HG02943 (cell line): ENCODE measurements around the gene HDAC4.

Source experiments
- ATAC-seq: cut with Tn5 transposase; IDR thresholded peaks from one replicate; pipeline ENCODE4 v1.9.1; 2021; ENCODE audit warnings: mild to moderate bottlenecking, low read depth, moderate library complexity; ENCODE audit not compliant: unreplicated experiment

Gene HDAC4

DNA sequence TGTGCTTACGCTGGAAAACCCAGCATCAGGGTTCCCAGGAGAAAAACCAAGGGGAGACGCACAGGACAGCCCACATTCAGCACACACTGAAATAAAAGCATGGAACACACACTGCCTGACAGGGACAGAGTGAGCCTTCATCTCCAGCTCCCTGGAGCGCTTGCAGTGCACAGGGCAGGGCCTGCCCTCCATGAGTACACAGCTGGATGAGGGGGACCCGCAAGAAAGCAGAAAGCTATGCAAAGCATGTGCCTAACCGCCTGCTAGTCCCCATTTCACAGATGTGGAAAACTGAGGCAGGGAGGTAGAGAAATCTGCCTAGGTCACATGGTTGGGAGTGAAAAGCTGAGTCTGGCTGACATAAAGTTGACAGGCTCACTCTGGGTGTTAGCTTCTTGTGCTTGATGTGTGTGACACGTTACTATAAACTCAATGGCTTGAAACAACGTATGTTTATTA lies 187.1 kb downstream of the HDAC4 start:
- ATAC-seq = no peak

DNA sequence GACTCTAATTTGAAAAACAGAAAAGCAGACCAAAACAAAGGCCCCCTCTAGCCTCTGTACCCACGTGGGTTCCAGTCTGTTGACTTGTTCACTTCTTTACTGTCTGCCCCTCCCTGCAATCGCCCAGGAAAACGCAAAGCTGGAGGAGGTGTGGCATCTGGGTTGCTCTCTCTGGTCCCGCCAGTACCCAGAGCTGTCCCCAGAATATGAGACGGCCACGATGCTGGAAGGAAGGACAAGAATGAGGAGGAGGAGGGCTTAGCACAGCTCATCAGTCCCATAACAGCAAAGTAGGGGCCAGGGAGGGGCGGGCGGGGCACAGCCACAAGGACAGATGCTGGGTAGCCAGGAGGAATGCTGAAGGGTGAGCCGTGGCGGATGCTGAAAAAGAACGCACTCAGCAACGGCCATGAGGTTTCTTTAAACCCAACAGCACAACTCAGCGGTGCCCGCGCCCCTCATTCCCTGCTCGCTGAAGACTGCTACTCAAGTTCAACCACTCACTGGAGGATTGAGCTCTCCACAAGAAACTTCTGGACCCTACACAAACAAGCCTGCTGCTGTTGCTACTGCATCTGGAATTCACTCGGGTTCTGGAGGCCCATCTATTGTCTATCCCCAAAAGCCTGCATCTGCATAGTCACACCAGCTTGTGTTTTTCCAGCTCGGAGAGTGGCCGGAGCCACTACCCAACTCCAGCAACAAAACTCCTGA lies 187.7 kb downstream of the HDAC4 start:
- ATAC-seq = no peak

DNA sequence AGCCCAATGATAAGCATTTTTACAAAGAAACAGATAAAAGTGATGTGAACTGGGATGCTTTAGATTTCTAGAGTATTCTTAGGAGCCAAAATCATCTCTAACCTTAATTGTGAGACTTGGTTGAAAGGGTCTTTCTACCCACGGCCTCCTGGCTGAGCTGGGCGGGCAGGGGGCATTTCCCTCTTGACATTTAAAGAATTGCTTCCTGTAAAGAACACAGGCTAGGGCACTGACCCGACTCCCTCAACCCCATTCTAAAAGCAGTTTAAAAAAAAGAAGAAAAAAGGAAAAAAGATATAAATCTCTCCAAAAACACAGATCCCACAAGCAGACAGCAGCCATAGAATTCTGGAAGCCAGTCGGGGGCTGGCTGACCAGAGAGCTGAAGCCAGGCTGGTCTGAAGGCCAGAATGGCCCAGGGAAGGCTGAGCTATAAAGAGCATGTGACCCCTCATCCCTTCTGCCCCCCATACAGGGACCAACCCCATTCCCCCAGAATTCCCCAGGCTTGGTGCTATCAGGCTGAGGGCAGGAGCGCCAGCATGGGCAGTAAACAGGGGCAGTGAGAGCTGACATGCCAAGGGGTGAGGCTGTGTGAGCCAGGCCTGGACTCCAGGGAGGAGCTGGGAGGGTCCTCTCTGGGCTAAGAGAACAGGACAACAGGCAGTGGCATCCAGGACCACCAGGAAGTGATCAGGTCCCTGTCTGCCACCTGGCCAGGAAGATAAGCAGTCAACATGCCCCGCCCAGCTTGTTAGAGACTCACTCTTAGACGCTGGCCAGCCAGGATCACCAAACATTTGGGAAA lies 188.5 kb downstream of the HDAC4 start:
- ATAC-seq = no peak

DNA sequence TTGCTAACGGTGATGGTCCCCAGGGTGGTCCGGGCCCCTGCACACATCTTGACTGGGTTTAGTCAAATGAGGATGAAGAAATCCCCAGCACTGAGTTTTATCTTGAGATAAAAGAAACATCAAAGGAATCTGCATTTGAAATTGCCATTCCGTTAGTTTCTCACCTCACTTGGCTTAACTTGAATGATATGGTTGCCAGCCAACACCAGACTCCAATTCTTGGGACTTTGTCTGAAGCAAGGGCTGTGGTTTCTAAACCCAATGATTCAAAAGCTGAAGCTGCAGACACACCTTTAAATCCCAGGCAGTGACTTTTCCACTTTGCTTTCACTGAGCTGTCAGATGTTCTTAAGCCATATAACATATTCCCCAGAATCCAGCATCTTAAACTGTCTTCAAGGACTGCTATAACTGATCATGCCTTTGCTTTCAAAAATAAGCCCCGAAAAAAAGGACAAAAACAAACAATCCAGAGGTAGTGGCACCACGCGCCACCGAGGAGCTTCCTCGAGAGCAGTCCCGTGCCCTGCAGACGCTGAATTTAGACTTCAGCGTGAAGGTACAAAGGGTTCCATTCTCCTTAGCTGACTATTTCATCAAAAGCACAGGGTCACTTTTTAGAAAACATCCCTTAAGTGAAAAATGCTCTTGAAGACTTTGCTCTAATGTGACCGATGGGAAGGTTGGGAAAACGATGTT lies 189.3 kb downstream of the HDAC4 start:
- no peak for ATAC-seq

DNA sequence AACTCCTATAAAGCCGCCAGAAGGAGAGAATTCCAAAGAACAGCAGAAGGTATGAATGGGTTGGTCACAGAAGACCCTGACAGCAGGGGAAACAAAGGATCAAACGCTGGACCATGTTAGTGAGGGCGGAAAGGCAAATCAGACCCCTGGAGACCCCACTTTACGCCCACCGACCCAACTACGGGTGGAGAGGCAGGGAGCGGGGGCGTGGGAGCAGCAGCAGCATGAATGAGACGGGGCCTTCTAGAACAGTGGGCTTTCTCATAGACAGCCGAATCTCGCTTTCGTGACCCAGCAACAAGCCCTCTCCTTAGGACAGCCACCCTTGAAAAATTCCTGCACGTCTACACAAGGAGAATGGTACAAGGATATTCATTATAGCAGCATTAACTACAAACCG lies 191.0 kb downstream of the HDAC4 start:
- no peak for ATAC-seq

DNA sequence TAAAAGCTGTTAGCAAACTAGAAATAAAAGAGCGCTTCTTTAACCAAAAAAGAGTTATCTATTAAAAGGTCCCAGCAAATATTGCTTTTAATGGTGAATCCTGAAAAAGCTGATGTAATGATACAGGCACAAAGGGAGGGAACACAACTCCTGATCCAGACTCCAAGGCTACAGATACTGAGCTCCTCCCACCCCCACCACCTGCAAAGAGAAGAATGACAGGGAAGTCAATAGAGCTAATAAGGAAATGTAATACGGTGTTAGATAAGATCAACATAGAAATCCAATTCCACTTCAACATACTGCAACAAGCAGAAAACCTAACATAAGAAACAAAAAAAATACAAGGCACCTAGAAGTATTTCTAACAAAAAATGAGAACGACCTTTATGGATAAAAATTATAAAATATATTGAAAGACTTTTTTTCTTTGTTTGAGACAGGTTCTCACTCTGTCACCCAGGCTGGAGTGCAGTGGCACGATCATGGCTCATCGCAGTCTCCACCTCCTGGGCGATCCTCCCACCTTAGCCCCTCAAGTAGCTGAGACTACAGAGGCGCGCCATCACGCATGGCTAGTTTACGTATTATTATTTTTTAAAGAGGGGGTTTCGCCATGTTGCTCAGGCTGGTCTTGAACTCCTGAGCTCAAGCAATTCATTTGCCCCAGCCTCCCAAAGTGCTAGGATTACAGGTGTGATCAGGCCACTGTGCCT lies 192.2 kb downstream of the HDAC4 start:
- no peak for ATAC-seq

DNA sequence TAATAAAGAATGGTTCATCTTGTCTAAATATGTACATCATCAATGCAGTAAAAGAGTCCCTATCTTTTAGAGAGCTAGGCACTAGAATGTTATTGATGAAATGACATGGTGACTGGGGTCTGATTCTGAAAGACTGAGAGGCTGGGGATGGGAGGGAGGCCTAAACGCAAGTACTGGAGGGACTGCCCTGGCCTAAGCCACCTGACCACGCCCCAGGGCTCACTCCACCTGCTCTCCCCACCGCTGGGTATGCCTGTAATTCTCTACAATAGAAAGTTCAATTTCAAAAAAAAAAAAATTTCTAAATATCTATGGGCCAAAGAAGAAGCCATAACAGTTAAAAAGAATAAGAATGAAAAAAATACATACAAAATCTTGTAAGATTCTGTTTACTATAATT lies 194.0 kb downstream of the HDAC4 start:
- no peak for ATAC-seq

DNA sequence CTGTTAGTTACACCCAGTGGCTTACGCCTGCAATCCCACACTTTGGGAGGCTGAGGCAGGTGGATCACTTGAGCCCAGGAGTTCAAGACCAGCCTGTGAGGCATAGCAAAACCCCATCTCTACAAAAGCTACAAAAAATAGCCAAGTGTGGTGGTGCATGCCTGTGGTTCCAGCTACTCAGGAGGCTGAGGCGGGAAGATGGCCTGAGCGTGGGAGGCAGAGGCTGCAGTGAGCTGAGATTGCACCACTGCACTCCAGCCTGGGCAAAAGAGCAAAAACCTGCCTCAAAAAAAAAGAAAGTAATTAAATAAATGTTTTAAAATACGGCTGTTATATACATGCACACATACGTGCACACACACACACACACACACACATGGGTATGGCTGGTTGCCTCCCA lies 194.8 kb downstream of the HDAC4 start:
- no peak for ATAC-seq

DNA sequence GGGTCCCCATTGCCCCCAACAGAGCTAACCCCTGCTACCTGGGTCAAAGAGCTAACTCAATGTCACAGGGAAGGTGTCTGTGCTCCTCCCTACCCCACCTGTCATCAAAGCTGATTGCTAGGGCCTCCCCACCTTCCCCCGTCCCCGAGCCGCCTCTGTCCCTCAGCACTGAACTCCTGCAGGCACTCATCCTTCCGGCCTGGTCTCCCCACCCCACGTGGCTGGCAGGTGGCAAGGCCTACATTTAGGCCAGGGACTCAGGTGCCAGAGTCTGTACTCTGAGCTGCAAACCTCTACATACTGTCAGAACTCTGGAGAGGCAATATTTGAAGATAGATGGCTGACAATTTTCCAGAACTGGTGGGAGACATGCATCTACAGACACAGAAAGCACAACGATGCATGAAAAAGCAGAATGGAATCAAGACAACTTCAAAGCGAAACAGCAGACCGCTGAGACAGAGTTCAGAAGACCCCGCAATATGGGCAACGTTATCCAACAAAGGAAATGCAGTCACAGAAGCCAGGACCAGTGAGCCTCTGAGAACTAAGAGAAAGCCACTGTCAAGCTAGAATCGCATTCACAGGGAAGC lies 195.8 kb downstream of the HDAC4 start:
- ATAC-seq = no peak

DNA sequence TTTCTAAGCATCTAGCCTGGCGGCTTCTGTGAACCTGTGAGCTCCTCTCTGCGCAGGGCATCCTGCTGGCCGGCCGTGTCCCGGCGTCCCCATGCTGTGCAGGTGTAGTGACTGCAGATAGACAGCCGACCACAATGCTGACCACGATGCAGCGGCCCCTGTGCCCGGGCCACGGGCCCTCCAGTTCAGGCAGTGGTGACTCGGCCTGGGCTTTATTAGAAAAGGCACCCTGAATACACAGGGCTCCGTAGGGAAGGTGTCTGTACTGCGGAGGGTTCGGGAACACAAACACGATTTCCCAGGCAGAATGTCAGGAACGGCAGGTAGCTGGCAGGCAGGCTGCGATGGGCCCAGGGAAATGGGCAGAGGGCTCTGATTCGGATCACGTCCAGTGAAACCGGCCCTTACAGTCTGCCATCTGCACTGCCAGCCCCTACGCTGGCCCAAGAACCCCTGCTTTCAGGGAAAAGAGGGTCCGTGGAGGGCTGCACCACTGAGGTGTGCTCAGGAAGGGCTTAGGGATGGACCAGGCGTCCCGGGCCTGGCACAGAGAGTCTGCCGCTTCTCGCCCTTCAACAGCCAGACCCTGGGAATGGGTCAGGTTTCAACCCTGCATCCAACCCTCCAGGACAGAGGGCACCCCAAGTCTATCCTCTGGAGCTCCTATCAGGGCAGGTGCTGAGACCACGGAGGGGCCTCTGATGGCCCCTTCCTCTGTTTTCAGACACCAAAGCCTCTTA lies 196.5 kb downstream of the HDAC4 start:
- no peak for ATAC-seq

DNA sequence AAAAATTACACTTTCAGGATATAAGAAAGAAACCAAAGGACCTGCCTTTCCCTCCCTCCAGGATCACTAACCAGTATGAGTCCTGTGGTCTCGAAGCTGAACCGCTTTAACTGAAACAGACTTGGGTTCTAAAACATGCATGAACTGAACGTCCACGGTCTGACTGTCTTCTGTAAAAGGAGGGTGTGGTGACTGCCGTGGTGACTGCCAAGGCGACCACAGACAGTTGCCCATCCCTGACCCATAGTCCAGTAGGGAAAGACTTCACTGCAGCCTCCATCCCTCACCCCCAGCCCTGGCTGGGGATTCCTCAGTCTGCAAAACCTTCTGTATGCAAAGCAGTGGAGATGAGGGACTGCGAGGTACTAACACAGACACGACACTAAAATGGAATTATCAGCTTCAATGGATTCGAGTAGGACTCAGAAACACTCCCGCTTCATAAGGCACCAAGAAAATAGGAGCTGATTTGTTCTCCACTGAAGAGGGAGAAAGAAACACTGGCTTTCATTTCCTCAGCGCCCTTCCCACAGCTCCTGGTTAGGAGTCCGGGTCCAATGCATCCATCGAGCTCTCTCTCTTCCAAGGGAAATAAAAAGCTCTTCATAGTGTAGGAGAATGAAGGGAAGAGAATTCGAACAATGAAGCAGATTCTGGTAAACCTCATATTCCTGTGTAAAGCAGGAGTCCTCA lies 197.2 kb downstream of the HDAC4 start:
- ATAC-seq = no peak

DNA sequence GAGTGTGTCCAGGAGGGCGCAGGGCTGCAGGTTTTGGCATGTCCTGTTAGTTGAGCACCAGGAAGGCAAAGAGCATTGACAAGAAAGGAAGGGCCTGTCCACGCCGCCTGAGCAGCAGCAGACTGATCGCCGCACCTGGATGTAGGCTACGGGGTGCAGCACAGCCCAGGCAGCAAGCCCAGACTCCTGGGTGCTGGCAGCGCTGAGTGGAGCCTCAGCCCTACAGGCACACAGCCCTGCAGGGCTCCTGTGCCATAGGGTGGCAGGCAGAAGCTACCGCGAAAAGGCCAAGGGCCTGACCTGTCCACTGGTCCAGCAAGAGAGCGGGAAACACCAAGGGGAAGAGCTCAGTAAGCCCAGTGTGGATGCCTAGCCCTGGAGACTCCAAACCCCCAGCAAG lies 198.0 kb downstream of the HDAC4 start:
- no peak for ATAC-seq

DNA sequence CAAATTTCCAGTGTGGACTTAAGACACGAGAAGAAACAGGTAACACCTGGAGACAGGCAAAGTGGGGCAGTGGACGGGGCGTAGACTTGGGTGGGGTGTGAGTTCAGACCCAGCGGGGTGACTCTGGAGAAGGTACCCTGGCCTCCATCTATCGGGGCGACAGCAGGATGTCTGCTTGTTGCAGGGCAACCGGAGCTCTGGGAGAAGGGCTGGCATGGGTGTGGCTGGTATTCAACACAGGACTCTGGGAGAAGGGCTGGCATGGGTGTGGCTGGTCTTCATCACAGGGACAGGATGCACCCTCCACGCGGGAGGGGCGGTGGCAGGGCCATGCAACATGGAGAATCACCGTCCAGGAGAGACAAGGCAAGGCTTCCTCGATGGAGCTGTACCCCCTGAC lies 198.5 kb downstream of the HDAC4 start:
- no peak for ATAC-seq

DNA sequence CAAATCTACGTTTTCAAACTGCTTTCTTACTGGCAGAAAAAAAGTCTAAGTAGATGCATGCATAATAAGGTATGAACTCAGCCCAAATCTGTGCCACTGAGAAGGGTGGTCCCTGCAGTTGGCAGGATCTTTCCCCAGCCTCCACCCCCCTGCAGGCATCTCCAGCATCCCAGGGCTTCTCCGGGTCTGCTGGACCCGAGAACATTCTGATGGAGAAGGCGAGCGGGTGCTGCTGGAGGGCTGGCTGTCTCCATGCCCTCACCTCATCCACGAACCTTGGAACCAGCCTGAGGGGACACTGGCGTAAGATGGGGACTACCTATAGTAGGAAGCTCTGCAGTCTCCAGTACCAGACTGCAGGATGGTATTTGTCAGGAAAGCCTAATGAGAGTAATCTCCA lies 198.9 kb downstream of the HDAC4 start:
- no peak for ATAC-seq

DNA sequence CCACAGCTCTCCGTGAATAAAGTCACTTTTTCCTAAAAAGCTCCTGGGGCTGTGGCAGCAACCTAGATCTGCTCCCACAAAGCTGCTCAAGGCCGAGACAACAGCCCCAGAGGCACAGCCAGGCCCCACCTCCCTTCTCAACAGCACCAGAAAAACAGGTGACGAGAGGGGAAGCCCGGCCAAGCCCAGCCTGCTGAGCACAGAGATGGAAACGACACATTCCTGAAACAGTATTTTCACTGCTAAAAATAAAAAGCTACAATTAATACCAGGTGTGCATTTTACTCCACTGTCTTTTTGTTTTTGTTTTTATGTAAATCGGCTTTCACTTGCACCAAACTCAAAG lies 199.3 kb downstream of the HDAC4 start:
- no peak for ATAC-seq

DNA sequence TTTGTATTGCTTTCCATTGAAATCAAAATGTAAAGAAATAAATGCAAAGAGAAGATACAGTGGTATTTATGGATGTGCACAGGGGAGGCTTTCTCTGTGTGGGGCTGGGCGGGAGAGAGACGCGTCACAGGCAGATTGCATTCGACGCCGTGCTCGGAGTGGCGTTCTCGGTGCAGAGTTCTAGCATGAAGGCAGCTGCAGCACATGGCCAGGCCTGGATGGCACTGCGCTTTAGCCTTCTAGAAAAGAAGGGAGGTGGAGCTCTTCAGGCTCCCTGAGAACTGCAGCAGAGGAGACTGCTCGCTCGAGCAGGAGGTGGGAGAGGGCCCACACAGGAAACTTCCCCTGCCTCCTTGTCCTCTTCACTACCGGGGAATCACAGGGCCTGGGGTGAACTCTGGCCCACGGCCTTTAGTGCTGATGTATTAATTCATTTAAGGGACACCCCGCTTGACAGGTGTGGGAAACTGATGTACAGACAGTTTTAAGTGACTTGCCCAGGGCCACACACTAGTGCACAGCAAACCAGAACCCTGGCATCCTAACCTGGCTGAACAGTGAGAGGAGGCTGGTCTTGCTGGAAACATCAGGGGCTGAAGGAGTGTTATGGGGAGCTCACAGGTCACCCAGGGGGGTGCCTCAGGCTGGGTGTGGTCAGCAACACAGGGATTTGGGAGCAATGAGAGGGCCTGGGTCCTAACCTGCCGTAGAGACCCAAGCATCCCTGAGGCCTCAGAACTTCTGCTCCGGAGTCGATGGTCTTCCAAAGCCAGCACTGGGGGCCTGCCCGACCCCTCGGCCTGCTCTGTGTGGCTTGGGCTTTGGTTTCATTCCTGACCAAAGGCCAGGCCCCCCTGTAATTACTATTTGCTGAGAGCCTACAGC lies 199.9 kb downstream of the HDAC4 start:
- no peak for ATAC-seq

DNA sequence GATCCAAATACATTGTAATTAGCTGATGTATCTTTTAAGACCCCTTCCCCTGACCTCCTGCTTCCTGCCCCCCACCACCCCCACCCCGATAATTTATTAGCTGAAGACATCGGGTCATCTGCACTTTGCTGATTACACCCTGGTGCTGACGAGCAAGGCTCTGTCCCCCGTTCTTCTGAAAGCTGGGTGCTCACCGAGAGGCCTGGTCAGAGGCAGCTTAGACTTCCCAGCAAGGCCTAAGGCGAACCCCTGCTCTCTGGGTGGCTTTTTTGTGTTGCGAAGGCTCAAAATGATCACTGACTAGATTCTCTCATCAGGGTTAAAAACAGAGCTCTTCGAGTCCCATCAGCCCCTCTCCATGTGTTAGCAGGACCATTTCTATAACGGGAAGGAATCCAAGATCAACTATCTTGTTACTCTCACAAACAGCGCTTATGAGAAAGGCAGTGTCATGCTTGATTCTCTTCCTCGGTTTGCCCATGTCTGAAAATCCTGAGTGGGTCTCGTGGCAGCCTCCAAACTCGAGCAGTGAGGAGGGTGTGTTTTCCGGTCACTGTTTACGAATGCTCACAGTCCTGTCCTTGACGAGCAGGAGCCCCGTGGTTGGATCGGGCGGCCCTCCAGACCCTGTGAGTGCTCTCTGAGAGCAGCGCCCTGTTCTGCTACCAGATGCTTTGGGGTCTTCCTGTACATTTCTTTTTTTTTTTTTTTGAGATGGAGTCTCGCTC lies 201.6 kb downstream of the HDAC4 start:
- no peak for ATAC-seq

DNA sequence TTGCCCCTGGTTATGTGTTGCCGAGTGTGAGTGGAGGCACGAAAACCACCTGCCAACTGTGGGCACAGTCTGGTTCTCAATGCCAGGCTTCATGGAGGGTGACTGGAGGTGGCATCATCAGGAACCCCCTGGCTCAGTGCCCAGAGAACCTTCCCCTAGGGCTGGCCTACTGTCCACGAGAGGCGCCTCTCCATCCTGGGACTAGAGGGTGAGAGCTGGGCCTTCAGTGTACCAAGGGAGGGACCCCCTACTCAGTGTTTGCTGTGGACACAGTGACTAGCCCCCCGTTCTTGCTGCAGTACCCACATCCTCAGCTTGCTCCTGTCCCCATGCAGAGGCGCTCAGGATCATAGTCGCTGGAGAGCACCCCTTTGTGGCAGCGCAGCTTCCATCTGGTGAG lies 202.6 kb downstream of the HDAC4 start:
- ATAC-seq = no peak
